GM19395 (cell line): ENCODE results near the gene ZBTB8B.
"Not testable (repeated sequence)": the region's sequence is repeated elsewhere in the genome, so short reads cannot be mapped to it uniquely, and the experiment has no call there.

Source experiments
- ATAC-seq: cut with Tn5 transposase; IDR thresholded peaks from one replicate; pipeline ENCODE4 v1.9.1; 2021; ENCODE audit warnings: mild to moderate bottlenecking, moderate library complexity; ENCODE audit not compliant: unreplicated experiment

Gene ZBTB8B

DNA sequence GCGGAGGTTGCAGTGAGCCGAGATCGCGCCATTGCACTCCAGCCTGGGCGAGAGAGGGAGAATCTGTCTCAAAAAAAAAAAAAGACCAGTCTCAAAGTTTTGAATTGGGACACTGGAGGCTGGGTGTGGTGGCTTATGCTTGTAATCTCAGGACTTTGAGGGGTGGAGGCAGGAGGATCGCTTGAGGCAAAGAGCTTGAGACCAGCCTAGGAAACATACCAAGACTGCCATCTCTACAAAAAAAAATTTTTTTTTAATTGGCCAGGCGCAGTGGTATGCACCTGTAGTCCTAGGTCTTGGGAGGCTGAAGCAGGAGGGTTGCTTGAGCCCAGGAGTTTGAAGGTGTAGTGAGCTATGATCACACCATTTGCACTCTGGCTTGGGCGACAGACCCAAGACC lies 3.9 kb downstream of the ZBTB8B start:
- no peak for ATAC-seq

- ATAC-seq, result no peak
Measured at GRCh38 chr1:32470431-32470830, 5.6 kb downstream of the ZBTB8B start.

DNA sequence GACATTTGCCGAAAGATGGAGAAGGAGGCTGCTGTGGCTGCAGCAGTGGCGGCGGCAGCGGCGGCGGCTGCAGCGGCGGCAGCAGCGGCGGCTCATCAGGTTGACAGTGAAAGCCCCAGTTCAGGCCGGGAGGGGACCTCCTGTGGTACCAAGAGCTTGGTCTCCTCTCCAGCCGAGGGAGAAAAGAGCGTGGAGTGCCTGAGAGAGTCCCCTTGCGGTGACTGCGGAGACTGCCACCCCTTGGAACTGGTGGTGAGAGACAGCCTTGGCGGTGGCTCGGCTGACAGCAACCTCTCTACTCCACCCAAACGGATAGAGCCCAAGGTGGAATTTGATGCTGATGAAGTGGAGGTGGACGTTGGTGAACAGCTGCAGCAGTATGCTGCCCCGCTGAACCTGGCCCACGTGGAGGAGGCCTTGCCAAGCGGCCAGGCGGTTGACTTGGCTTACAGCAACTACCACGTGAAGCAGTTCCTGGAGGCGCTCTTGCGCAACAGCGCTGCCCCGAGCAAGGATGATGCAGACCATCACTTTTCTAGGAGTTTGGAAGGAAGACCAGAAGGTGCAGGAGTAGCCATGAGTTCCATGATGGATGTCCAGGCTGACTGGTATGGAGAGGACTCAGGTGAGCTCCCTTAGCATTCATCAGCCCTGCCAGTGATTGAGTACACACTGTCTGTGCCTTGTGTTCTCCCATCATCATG lies 6.3 kb downstream of the ZBTB8B start:
- no peak for ATAC-seq

- no peak for ATAC-seq
Measured at GRCh38 chr1:32471695-32472362, 7.0 kb downstream of the ZBTB8B start.

- not testable (repeated sequence) for ATAC-seq
Measured at GRCh38 chr1:32472966-32473365, 8.1 kb downstream of the ZBTB8B start.

- no peak for ATAC-seq
Measured at GRCh38 chr1:32474954-32475353, 10.1 kb downstream of the ZBTB8B start.

- no peak for ATAC-seq
Measured at GRCh38 chr1:32480003-32480402, 15.1 kb downstream of the ZBTB8B start.

GRCh38 chr1:32480761-32481160 lies 15.9 kb downstream of the ZBTB8B start:
- ATAC-seq, result no peak

- ATAC-seq, result not testable (repeated sequence)
Measured at GRCh38 chr1:32481788-32482187, 16.9 kb downstream of the ZBTB8B start.

- ATAC-seq, result no peak
Measured at GRCh38 chr1:32485554-32486255, 20.8 kb downstream of the ZBTB8B start.

- ATAC-seq, result no peak
Measured at GRCh38 chr1:32486463-32487113, 21.7 kb downstream of the ZBTB8B start.

DNA sequence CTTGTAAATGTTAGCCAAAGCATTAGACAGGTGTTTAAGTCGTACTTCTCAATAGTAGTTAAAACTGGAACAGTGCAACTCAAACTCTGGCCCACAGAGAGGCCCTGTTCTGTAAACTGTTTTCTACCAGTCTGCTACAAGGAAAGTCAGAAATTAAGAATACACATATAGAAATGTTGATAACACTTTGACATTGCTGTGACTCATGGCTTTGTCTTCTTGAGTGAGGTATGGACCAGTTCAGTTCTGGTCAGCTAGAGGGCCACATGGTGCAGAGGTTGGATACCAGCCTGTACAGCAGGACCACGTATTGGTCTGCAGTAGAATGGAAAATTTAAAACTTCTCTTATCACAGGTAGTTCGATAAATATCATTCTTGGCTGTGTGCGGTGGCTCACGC lies 22.3 kb downstream of the ZBTB8B start:
- no peak for ATAC-seq

DNA sequence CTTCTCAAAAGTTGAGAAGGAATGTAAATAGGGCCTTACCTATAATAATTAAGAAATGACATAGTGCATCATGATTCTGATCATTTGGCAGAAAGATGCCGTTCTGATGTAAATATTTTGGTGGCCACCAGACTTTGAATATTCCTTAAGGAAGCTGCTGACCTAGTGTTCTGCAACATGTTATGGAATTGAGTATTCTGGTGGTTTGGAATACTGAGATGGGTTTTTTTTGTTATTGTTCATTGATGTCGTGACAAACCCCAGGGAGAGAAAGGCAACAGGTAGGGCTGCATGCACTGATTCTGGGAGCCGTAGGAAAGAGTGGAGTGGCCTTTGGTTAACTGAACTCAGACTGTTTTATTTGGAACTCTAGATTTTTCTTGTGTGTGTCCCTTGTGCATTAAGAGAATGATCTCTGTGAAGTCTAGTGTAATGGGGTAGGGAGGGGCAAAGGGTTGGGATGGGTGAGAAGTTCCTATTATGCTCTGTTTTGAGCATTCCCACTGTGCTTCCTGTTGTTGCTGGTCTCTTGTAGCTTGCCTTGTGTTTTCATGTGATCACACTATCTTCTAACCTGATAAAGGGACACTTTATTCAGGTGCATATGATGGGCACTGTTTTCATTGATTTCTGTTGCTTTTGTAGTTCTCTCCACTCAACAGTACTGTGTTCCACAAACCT lies 25.0 kb downstream of the ZBTB8B start:
- ATAC-seq, result no peak

DNA sequence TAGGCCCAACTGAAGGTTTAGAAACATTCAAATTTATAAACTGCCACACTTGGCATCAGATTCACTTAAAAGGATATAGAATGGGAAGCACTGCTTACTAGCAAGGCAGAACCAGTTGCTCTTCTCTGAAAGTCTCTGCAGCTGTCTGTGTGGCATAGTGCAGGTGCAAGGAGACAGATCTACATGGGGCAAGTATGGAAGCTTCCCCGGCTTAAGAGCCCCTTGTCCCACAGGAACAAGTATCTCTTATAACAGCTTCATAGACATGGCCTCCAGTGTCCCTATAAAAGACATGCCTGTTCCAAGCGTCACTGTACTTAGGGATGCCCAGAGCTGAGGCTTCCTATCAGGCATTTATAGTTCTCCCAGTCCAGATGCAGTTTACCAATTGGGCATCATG lies 26.5 kb downstream of the ZBTB8B start:
- no peak for ATAC-seq

DNA sequence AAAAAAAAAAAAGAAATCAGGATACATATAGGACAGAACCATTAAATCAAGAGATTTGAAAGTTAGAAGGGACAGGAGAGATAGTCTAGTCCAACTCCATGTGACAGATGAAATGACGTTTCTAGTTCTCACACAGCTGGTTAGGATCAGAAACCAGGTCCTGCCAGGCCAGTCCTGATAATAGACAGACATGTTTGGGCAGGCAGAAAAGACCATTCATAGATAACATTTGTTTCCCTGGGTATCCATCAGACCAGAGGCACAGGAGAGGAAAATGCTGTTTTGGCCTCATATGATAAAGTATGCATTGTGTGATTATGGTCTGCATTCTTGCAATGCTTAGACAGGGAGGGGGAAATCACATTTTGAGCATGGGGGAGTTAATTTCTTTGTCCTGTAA lies 29.3 kb downstream of the ZBTB8B start:
- no peak for ATAC-seq

DNA sequence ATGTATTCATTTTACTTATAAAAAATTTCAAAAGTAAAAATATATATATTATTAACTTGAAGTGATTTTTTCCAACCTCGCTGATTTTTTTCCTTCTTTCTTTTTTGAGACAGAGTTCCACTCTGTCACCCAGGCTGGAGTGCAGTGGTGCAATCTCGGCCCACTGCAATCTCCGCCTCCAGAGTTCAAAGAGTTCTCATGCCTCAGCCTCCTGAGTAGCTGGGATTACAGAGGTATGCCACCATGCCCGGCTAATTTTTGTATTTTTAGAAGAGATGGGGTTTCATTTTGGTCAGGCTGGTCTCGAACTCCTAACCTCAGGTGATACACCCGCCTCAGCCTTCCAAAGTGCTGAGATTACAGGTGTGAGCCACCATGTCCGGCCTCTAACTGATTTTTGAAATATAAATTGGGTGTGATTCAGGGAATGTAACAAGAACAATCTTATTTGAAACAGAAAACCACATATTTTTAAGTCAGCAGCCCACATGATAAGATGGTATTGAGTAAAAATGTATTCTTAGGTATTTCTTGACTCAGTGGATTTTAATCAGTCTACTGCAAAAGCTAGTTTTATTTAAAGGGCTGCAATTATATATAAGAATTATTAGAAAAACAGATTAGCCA lies 30.0 kb downstream of the ZBTB8B start:
- ATAC-seq, result no peak

GRCh38 chr1:32496127-32496526 lies 31.3 kb downstream of the ZBTB8B start:
- no peak for ATAC-seq

DNA sequence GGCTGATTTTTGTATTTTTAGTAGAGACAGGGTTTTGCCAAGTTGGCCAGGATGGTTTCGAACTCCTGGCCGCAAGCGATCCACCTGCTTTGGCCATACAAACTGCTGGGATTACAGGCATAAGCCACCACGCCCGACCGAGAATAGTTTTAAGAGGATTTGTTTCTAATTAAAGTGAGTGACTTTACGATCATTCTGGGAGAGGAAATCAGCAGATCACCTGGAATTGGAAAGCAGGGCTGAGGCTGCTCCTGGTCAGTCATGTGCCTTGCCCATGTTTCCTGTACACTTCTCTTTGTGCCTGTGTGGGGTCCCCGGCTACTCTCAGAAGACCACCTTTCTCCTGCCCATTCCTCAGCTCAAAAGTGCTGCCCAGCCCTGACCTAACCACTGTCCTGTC lies 33.9 kb downstream of the ZBTB8B start:
- no peak for ATAC-seq

GRCh38 chr1:32500387-32501209 lies 35.7 kb downstream of the ZBTB8B start:
- ATAC-seq, result no peak

DNA sequence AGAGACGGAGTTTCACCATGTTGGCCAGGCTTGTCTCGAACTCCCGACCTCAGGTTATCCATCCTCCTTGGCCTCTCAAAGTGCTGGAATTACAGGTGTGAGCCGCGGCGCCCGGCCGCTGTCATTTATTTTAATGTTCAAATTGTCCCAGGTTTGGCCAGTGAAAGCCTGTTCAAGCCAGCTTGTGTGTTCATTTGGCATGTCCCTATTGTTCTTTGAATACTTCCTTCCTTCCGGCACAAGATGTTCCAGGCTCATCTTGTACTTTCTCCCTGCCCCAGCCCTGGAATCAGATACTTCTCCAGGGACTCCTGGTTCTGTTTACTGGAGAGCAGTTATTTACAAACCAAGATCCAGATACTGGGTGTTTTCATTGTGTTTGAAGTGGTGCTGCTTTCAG lies 37.0 kb downstream of the ZBTB8B start:
- no peak for ATAC-seq
